Caco-2 (cell line): ENCODE results near the gene TFIP11. TPM values are rescaled to one million over a fixed set of nuclear protein-coding genes. Genes with fewer than 3 reads are reported as not detected.

Experiments used
- BruUV-seq: library from RNA; stranded (reverse); fragments of 400-500 nt; replicated peaks from 2 replicates; lab custom pipeline; 2021; lab: Mats Ljungman, UMichigan
- CTCF ChIA-PET: fragments of 300-600 bp; sonication (Branson Sonifier 250); formaldehyde crosslinking; loops from one replicate; lab custom pipeline; 2022; ENCODE audit warnings: antibody characterized with exemption; lab: Charles Lee
- POLR2A ChIA-PET: fragments of 300-600 bp; sonication (Branson Sonifier 250); formaldehyde crosslinking; loops from one replicate; lab custom pipeline; 2022; ENCODE audit warnings: antibody characterized with exemption; lab: Charles Lee
- DNase-seq, 2 experiments: peaks; one replicate each; pipeline versions ENCODE4 v3.0.0 to v3.0.0-alpha.2; 2020 to 2022
- H3K27me3 ChIP-seq: replicated peaks from 2 replicates; pipeline ENCODE4 v1.6.0; 2011; ENCODE audit warnings: low read length; ENCODE audit not compliant: control insufficient read depth, insufficient read depth
- H3K36me3 ChIP-seq: 2 replicates; pipeline ENCODE4 v1.5.1; 2011; ENCODE audit warnings: low read length; ENCODE audit not compliant: control insufficient read depth, insufficient read depth
- H3K4me1 ChIP-seq: fragments of 250-450 bp; sonication (Bioruptor Pico); 2 replicates; pipeline ENCODE4 v1.5.1; 2020; ENCODE audit warnings: mild to moderate bottlenecking
- H3K4me3 ChIP-seq: 2 replicates; pipeline ENCODE4 v1.5.1; 2011; ENCODE audit warnings: low read depth, mild to moderate bottlenecking, control low read depth, low read length
- H3K9me3 ChIP-seq: fragments of 250-450 bp; sonication (Bioruptor Pico); 2 replicates; pipeline ENCODE4 v1.5.1; 2020; ENCODE audit warnings: mild to moderate bottlenecking, moderate library complexity
- H3K27ac Mint-ChIP-seq: one replicate; pipeline ENCODE4 v1.8.0; 2022; ENCODE audit warnings: mixed read lengths; ENCODE audit not compliant: unreplicated experiment
- H3K27me3 Mint-ChIP-seq: one replicate; pipeline ENCODE4 v1.8.0; 2022; ENCODE audit warnings: mixed read lengths; ENCODE audit not compliant: insufficient read depth, unreplicated experiment
- H3K36me3 Mint-ChIP-seq: one replicate; pipeline ENCODE4 v1.8.0; 2022; ENCODE audit warnings: mild to moderate bottlenecking, mixed read lengths; ENCODE audit not compliant: insufficient read depth, unreplicated experiment
- H3K4me1 Mint-ChIP-seq: one replicate; pipeline ENCODE4 v1.8.0; 2022; ENCODE audit warnings: low read depth, mixed read lengths; ENCODE audit not compliant: unreplicated experiment
- H3K4me3 Mint-ChIP-seq: one replicate; pipeline ENCODE4 v1.8.0; 2022; ENCODE audit warnings: mild to moderate bottlenecking, moderate library complexity, mixed read lengths; ENCODE audit not compliant: unreplicated experiment
- H3K9me3 Mint-ChIP-seq: one replicate; pipeline ENCODE4 v1.8.0; 2022; ENCODE audit warnings: mixed read lengths; ENCODE audit not compliant: unreplicated experiment
- CTCF ChIP-seq, 2 experiments: fragments of 200-600 bp in 1 of 2; IDR thresholded peaks; 1 replicate in 1 of 2; 2 replicates in 1 of 2; pipeline versions ENCODE4 v1.5.1 to v1.8.0; 2011 to 2022; ENCODE audit warnings: antibody characterized with exemption in 1 of 2, control low read depth in 1 of 2, inconsistent platforms in 1 of 2, low read depth in 1 of 2, low read length in 1 of 2, mild to moderate bottlenecking in 1 of 2, moderate library complexity in 1 of 2; ENCODE audit not compliant: insufficient read depth in 1 of 2, severe bottlenecking in 1 of 2, unreplicated experiment in 1 of 2
- intact Hi-C: fragments of 100-400 bp; cut with micrococcal nuclease; formaldehyde crosslinking; loops from one replicate; pipeline ENCODE4 v1.10.0; 2022; ENCODE audit not compliant: unreplicated experiment
- total RNA-seq: library from RNA; stranded (reverse); gene quantifications from 2 replicates; pipeline ENCODE4 v1.2.3, GENCODE V29; 2022

TFIP11 gene
- total RNA-seq, 1 experiment from 2014 or later = 27.7 TPM

GRCh38 chr22:26482161-26482560 lies 30.1 kb downstream of the TFIP11 start:
- Histone ChIP-seq H3K4me1 (peaks cover 12% of the 10 kb centered on the region; the same call in 1 of the 2 replicates), H3K36me3 (peaks cover 1% of the 10 kb centered on the region), H3K4me3 (no peak overlapping the region), H3K9me3 (no peaks in the 10 kb centered on the region), H3K27me3 (no peaks in the 10 kb centered on the region)
- Mint-ChIP-seq H3K4me1 (peaks cover 30% of the 10 kb centered on the region), H3K27ac (peak overlapping the region; percentile 96), H3K27me3 (no peaks in the 10 kb centered on the region), H3K36me3 (peaks cover 30% of the 10 kb centered on the region), H3K4me3 (peak overlapping the region; percentile 98), H3K9me3 (no peaks in the 10 kb centered on the region)
- CTCF ChIA-PET = no interaction called here
- intact Hi-C loops = no loop called here
- no peak for DNase-seq
- BruUV-seq = no TSS peak
- no peak for TF ChIP-seq CTCF (IDR thresholded peaks at IDR 0.05; ENCODE audit: insufficient read depth in 1 of 2, low read depth in 1 of 2, low read length in 1 of 2, severe bottlenecking in 1 of 2, unreplicated experiment in 1 of 2)
- POLR2A ChIA-PET = no interaction called here

GRCh38 chr22:26481694-26482093 lies 30.6 kb downstream of the TFIP11 start:
- CTCF ChIA-PET = no interaction called here
- H3K36me3 ChIP-seq = peaks cover 2% of the 10 kb centered on the region
- H3K4me3 Mint-ChIP-seq = peak overlapping the region; percentile 98
- no peak overlapping the region for H3K27ac Mint-ChIP-seq
- no peak for DNase-seq
- POLR2A ChIA-PET = no interaction called here
- peaks cover 12% of the 10 kb centered on the region; the same call in 1 of the 2 replicates for H3K4me1 ChIP-seq
- H3K9me3 Mint-ChIP-seq = no peaks in the 10 kb centered on the region
- H3K9me3 ChIP-seq = no peaks in the 10 kb centered on the region
- H3K36me3 Mint-ChIP-seq = peaks cover 35% of the 10 kb centered on the region
- no peak for TF ChIP-seq CTCF (IDR thresholded peaks at IDR 0.05; ENCODE audit: insufficient read depth in 1 of 2, low read depth in 1 of 2, low read length in 1 of 2, severe bottlenecking in 1 of 2, unreplicated experiment in 1 of 2)
- BruUV-seq = no TSS peak
- no peak overlapping the region for H3K4me3 ChIP-seq
- peaks cover 30% of the 10 kb centered on the region for H3K4me1 Mint-ChIP-seq
- intact Hi-C loops = no loop called here
- H3K27me3 ChIP-seq = no peaks in the 10 kb centered on the region
- no peaks in the 10 kb centered on the region for H3K27me3 Mint-ChIP-seq

- POLR2A ChIA-PET = no interaction called here
Measured at GRCh38 chr22:26481112-26481693, 31.1 kb downstream of the TFIP11 start.

More at GRCh38 chr22:26481112-26481693, 31.1 kb downstream of the TFIP11 start:
- H3K9me3 ChIP-seq = no peaks in the 10 kb centered on the region
- H3K4me3 ChIP-seq = no peak overlapping the region
- H3K36me3 ChIP-seq = peaks cover 2% of the 10 kb centered on the region
- no peak for DNase-seq
- BruUV-seq = no TSS peak
- Mint-ChIP-seq H3K27me3 (no peaks in the 10 kb centered on the region), H3K4me3 (no peak overlapping the region), H3K4me1 (peaks cover 30% of the 10 kb centered on the region), H3K36me3 (peaks cover 39% of the 10 kb centered on the region), H3K27ac (peak overlapping the region; percentile 45), H3K9me3 (no peaks in the 10 kb centered on the region)
- no peaks in the 10 kb centered on the region for H3K27me3 ChIP-seq
- TF ChIP-seq CTCF (IDR thresholded peaks at IDR 0.05; ENCODE audit: insufficient read depth in 1 of 2, low read depth in 1 of 2, low read length in 1 of 2, severe bottlenecking in 1 of 2, unreplicated experiment in 1 of 2) = no peak
- CTCF ChIA-PET = interaction anchor here (1.0 kb wide), 1 partner anchor 117 kb away, joined by 3 read pairs; no protein-coding TSS in a partner anchor
- intact Hi-C loops = no loop called here
- H3K4me1 ChIP-seq = peaks cover 12% of the 10 kb centered on the region; the same call in 1 of the 2 replicates
